ENCODE data around the gene FBH1.

The FBH1 gene

GRCh38 chr10:5977471-5978229 is 87.6 kb downstream of the FBH1 start, which contains the start of gene IL15RA:
TSS of gene IL15RA (minus strand) at chr10:5977543. CDS start at chr10:5977492, 51 bp downstream.
- H3K23ac ChIP-seq (ENCODE audit: low read length in 2 of 2), result peak within 1 kb of the TSS in 1 of 2 experiments; percentile 40
- H2AK5ac ChIP-seq (ENCODE audit: low read length, severe bottlenecking), result no peak within 1 kb of the TSS
- peak within 1 kb of the TSS in 1 of 2 experiments; percentile 75 for H3K14ac ChIP-seq (ENCODE audit: low read length in 2 of 2)
- H3K27me3 ChIP-seq (ENCODE audit: control insufficient read depth in 1 of 2, insufficient read depth in 1 of 2, low read length in 2 of 2), result peaks cover 0 to 10% of the 10 kb centered on the region in 2 experiments
- peak within 1 kb of the TSS in 1 of 2 experiments; percentile 56 for H3K4ac ChIP-seq (ENCODE audit: low read depth in 1 of 2, low read length in 2 of 2)
- H2BK12ac ChIP-seq (ENCODE audit: low read length in 2 of 2), result peak within 1 kb of the TSS in 1 of 2 experiments; percentile 71
- no peaks in the 10 kb centered on the region for H3K36me3 ChIP-seq (ENCODE audit: control insufficient read depth in 1 of 2, insufficient read depth in 2 of 2, low read depth in 1 of 2, low read length in 2 of 2)
- H2BK15ac ChIP-seq (ENCODE audit: low read depth, poor library complexity, severe bottlenecking), result peak within 1 kb of the TSS; percentile 63
- peak; percentile 88 for DNase-seq
- H4K91ac ChIP-seq (ENCODE audit: low read length), result no peak within 1 kb of the TSS
- H2BK120ac ChIP-seq (ENCODE audit: low read depth, low read length), result no peak within 1 kb of the TSS
- no peaks in the 10 kb centered on the region for H3K79me1 ChIP-seq (replicated peaks; ENCODE audit: low read length, poor library complexity, severe bottlenecking)
- peak within 1 kb of the TSS; percentile 1 to 73 for H3K18ac ChIP-seq (ENCODE audit: low read depth in 1 of 2, low read length in 2 of 2)
- no peaks in the 10 kb centered on the region for H3K9me3 ChIP-seq (ENCODE audit: control insufficient read depth, low read length)
- peak within 1 kb of the TSS; percentile 81 for H3K9ac ChIP-seq (ENCODE audit: low read length)
- no peak within 1 kb of the TSS for H2BK5ac ChIP-seq (ENCODE audit: low read depth, low read length, poor library complexity, severe bottlenecking)
- no peak within 1 kb of the TSS for H3K27ac ChIP-seq (ENCODE audit: low read length, poor library complexity, severe bottlenecking)
- peak within 1 kb of the TSS; percentile 24 for H4K8ac ChIP-seq (ENCODE audit: low read length)
- peak within 1 kb of the TSS; percentile 97 for H2AFZ ChIP-seq (ENCODE audit: low read depth, low read length)
- H3K4me3 ChIP-seq (ENCODE audit: insufficient read depth in 1 of 2, low read depth in 1 of 2, low read length in 2 of 2), result peak within 1 kb of the TSS; percentile 80 to 90
- peaks cover 14% of the 10 kb centered on the region for H3K4me1 ChIP-seq (ENCODE audit: control insufficient read depth, insufficient read depth, low read depth, low read length)
- under 1% methylated on average over 69 of the region's 80 CpGs for WGBS
- peak within 1 kb of the TSS; percentile 99 for H3K4me2 ChIP-seq (ENCODE audit: low read length, poor library complexity, severe bottlenecking)

- no peak overlapping the region for H2BK120ac ChIP-seq (ENCODE audit: low read depth, low read length)
- no peak overlapping the region for H2AK5ac ChIP-seq (ENCODE audit: low read length, severe bottlenecking)
- H2AFZ ChIP-seq (ENCODE audit: low read depth, low read length), result no peak overlapping the region
- H3K79me1 ChIP-seq (replicated peaks; ENCODE audit: low read length, poor library complexity, severe bottlenecking), result no peaks in the 10 kb centered on the region
- 15% methylated on average over 6 of the region's 6 CpGs for WGBS
- peak overlapping the region; percentile 81 for H3K9ac ChIP-seq (ENCODE audit: low read length)
- no peak overlapping the region for H4K8ac ChIP-seq (ENCODE audit: low read length)
- no peak overlapping the region for H2BK12ac ChIP-seq (ENCODE audit: low read length in 2 of 2)
- peaks cover 0 to 10% of the 10 kb centered on the region in 2 experiments for H3K27me3 ChIP-seq (ENCODE audit: control insufficient read depth in 1 of 2, insufficient read depth in 1 of 2, low read length in 2 of 2)
- no peak overlapping the region for H3K14ac ChIP-seq (ENCODE audit: low read length in 2 of 2)
- no peak overlapping the region for H3K4ac ChIP-seq (ENCODE audit: low read depth in 1 of 2, low read length in 2 of 2)
- no peak overlapping the region for H3K18ac ChIP-seq (ENCODE audit: low read depth in 1 of 2, low read length in 2 of 2)
- H3K9me3 ChIP-seq (ENCODE audit: control insufficient read depth, low read length), result no peaks in the 10 kb centered on the region
- peak overlapping the region; percentile 99 for H3K4me2 ChIP-seq (ENCODE audit: low read length, poor library complexity, severe bottlenecking)
- peaks cover 14% of the 10 kb centered on the region for H3K4me1 ChIP-seq (ENCODE audit: control insufficient read depth, insufficient read depth, low read depth, low read length)
- peak overlapping the region in 1 of 2 experiments; percentile 90 for H3K4me3 ChIP-seq (ENCODE audit: insufficient read depth in 1 of 2, low read depth in 1 of 2, low read length in 2 of 2)
- H2BK5ac ChIP-seq (ENCODE audit: low read depth, low read length, poor library complexity, severe bottlenecking), result no peak overlapping the region
- no peak overlapping the region for H4K91ac ChIP-seq (ENCODE audit: low read length)
- peak; percentile 15 for DNase-seq
- no peak overlapping the region for H2BK15ac ChIP-seq (ENCODE audit: low read depth, poor library complexity, severe bottlenecking)
- H3K36me3 ChIP-seq (ENCODE audit: control insufficient read depth in 1 of 2, insufficient read depth in 2 of 2, low read depth in 1 of 2, low read length in 2 of 2), result no peaks in the 10 kb centered on the region
- H3K27ac ChIP-seq (ENCODE audit: low read length, poor library complexity, severe bottlenecking), result no peak overlapping the region
- H3K23ac ChIP-seq (ENCODE audit: low read length in 2 of 2), result no peak overlapping the region
Observed at GRCh38 chr10:5978230-5978489, 88.1 kb downstream of the FBH1 start.

- Histone ChIP-seq H2AFZ (ENCODE audit: low read depth, low read length) (no peak overlapping the region), H3K4me2 (ENCODE audit: low read length, poor library complexity, severe bottlenecking) (no peak overlapping the region), H3K23ac (ENCODE audit: low read length in 2 of 2) (peak overlapping the region; percentile 7 to 61), H2BK12ac (ENCODE audit: low read length in 2 of 2) (no peak overlapping the region), H4K91ac (ENCODE audit: low read length) (no peak overlapping the region), H2BK5ac (ENCODE audit: low read depth, low read length, poor library complexity, severe bottlenecking) (no peak overlapping the region), H4K8ac (ENCODE audit: low read length) (no peak overlapping the region), H2BK15ac (ENCODE audit: low read depth, poor library complexity, severe bottlenecking) (no peak overlapping the region), H3K9me3 (ENCODE audit: control insufficient read depth, low read length) (no peaks in the 10 kb centered on the region), H3K27me3 (ENCODE audit: control insufficient read depth in 1 of 2, insufficient read depth in 1 of 2, low read length in 2 of 2) (peaks cover 0 to 14% of the 10 kb centered on the region in 2 experiments), H3K36me3 (ENCODE audit: control insufficient read depth in 1 of 2, insufficient read depth in 2 of 2, low read depth in 1 of 2, low read length in 2 of 2) (no peaks in the 10 kb centered on the region), H2BK120ac (ENCODE audit: low read depth, low read length) (no peak overlapping the region), H3K4me1 (ENCODE audit: control insufficient read depth, insufficient read depth, low read depth, low read length) (peaks cover 11% of the 10 kb centered on the region), H3K27ac (ENCODE audit: low read length, poor library complexity, severe bottlenecking) (no peak overlapping the region), H3K4ac (ENCODE audit: low read depth in 1 of 2, low read length in 2 of 2) (no peak overlapping the region), H3K79me1 (replicated peaks; ENCODE audit: low read length, poor library complexity, severe bottlenecking) (no peaks in the 10 kb centered on the region), H3K14ac (ENCODE audit: low read length in 2 of 2) (no peak overlapping the region), H3K18ac (ENCODE audit: low read depth in 1 of 2, low read length in 2 of 2) (no peak overlapping the region), H2AK5ac (ENCODE audit: low read length, severe bottlenecking) (no peak overlapping the region), H3K4me3 (ENCODE audit: insufficient read depth in 1 of 2, low read depth in 1 of 2, low read length in 2 of 2) (no peak overlapping the region), H3K9ac (ENCODE audit: low read length) (no peak overlapping the region)
- 93% methylated on average over 9 of the region's 9 CpGs for WGBS
- DNase-seq, result no peak
Observed at GRCh38 chr10:5981529-5981928, 91.5 kb downstream of the FBH1 start.

GRCh38 chr10:5983774-5984173 is 93.7 kb downstream of the FBH1 start:
- Histone ChIP-seq H3K4ac (ENCODE audit: low read depth in 1 of 2, low read length in 2 of 2) (no peak overlapping the region), H2AK5ac (ENCODE audit: low read length, severe bottlenecking) (no peak overlapping the region), H3K27me3 (ENCODE audit: control insufficient read depth in 1 of 2, insufficient read depth in 1 of 2, low read length in 2 of 2) (peaks cover 0 to 10% of the 10 kb centered on the region in 2 experiments), H3K23ac (ENCODE audit: low read length in 2 of 2) (no peak overlapping the region), H2BK5ac (ENCODE audit: low read depth, low read length, poor library complexity, severe bottlenecking) (no peak overlapping the region), H3K27ac (ENCODE audit: low read length, poor library complexity, severe bottlenecking) (no peak overlapping the region), H3K9ac (ENCODE audit: low read length) (no peak overlapping the region), H3K36me3 (ENCODE audit: control insufficient read depth in 1 of 2, insufficient read depth in 2 of 2, low read depth in 1 of 2, low read length in 2 of 2) (no peaks in the 10 kb centered on the region), H2BK15ac (ENCODE audit: low read depth, poor library complexity, severe bottlenecking) (no peak overlapping the region), H3K4me3 (ENCODE audit: insufficient read depth in 1 of 2, low read depth in 1 of 2, low read length in 2 of 2) (no peak overlapping the region), H3K4me2 (ENCODE audit: low read length, poor library complexity, severe bottlenecking) (no peak overlapping the region), H3K79me1 (replicated peaks; ENCODE audit: low read length, poor library complexity, severe bottlenecking) (no peaks in the 10 kb centered on the region), H3K14ac (ENCODE audit: low read length in 2 of 2) (no peak overlapping the region), H2BK12ac (ENCODE audit: low read length in 2 of 2) (no peak overlapping the region), H4K8ac (ENCODE audit: low read length) (no peak overlapping the region), H2AFZ (ENCODE audit: low read depth, low read length) (no peak overlapping the region), H3K4me1 (ENCODE audit: control insufficient read depth, insufficient read depth, low read depth, low read length) (no peaks in the 10 kb centered on the region), H3K9me3 (ENCODE audit: control insufficient read depth, low read length) (no peaks in the 10 kb centered on the region), H4K91ac (ENCODE audit: low read length) (no peak overlapping the region), H2BK120ac (ENCODE audit: low read depth, low read length) (no peak overlapping the region), H3K18ac (ENCODE audit: low read depth in 1 of 2, low read length in 2 of 2) (no peak overlapping the region)
- no peak for DNase-seq
- WGBS, result 82% methylated on average over 9 of the region's 9 CpGs
